ENCODE data around the gene ADPRHL1. TPM values are rescaled to one million over a fixed set of nuclear protein-coding genes. Genes with fewer than 3 reads are reported as not detected.

Gene ADPRHL1
- total RNA-seq, 2 donors from 2014 or later, result 4.6 to 6.2 TPM

DNA sequence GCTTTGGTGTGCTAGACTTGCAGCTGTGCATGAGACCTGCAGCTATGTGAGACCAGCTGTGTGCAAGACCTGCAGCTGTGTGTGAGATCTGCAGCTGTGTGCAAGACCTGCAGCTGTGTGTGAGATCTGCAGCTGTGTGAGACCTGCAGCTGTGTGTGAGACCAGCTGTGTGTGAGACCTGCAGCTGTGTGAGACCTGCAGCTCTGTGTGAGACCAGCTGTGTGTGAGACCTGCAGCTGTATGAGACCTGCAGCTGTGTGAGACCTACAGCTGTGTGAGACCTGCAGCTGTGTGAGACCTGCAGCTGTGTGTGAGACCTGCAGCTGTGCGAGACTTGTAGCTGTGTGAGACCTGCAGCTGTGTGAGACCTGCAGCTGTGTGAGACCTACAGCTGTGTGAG lies 43.9 kb upstream of the ADPRHL1 start:
- Histone ChIP-seq H3K27ac (no peak overlapping the region), H3K4me1 (peaks cover 7% of the 10 kb centered on the region), H3K9me3 (no peaks in the 10 kb centered on the region), H3K4me3 (no peak overlapping the region), H3K36me3 (peaks cover 19% of the 10 kb centered on the region), H3K27me3 (no peaks in the 10 kb centered on the region), H3K9ac (ENCODE audit: low read depth in 2 of 2, low read length in 2 of 2) (no peak overlapping the region)
- intact Hi-C loops (cut with DNase I), result no loop called here
- no peak for DNase-seq
- TF ChIP-seq, protein P1, sequence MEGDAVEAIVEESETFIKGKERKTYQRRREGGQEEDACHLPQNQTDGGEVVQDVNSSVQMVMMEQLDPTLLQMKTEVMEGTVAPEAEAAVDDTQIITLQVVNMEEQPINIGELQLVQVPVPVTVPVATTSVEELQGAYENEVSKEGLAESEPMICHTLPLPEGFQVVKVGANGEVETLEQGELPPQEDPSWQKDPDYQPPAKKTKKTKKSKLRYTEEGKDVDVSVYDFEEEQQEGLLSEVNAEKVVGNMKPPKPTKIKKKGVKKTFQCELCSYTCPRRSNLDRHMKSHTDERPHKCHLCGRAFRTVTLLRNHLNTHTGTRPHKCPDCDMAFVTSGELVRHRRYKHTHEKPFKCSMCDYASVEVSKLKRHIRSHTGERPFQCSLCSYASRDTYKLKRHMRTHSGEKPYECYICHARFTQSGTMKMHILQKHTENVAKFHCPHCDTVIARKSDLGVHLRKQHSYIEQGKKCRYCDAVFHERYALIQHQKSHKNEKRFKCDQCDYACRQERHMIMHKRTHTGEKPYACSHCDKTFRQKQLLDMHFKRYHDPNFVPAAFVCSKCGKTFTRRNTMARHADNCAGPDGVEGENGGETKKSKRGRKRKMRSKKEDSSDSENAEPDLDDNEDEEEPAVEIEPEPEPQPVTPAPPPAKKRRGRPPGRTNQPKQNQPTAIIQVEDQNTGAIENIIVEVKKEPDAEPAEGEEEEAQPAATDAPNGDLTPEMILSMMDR (IDR thresholded peaks at IDR 0.05), result no peak

DNA sequence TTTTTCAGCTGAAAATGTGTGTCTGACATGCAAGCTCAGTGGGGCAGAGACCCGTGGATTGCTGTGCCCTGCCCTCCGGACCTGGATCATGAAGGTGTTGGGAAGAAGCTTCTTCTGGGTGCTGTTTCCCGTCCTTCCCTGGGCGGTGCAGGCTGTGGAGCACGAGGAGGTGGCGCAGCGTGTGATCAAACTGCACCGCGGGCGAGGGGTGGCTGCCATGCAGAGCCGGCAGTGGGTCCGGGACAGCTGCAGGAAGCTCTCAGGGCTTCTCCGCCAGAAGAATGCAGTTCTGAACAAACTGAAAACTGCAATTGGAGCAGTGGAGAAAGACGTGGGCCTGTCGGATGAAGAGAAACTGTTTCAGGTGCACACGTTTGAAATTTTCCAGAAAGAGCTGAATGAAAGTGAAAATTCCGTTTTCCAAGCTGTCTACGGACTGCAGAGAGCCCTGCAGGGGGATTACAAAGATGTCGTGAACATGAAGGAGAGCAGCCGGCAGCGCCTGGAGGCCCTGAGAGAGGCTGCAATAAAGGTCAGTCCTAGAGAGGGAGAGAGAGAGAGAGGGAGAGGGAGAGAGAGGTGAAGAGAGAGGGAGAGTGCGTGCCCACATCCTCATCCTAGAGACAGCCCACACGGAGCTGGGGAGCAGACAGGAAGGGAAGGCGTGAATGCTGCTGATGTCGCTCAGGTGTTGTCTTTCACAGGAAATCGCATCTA lies 42.4 kb upstream of the ADPRHL1 start:
- Histone ChIP-seq H3K27ac (no peak overlapping the region), H3K36me3 (peaks cover 10% of the 10 kb centered on the region), H3K4me1 (peaks cover 10% of the 10 kb centered on the region), H3K9ac (ENCODE audit: low read depth in 2 of 2, low read length in 2 of 2) (no peak overlapping the region), H3K4me3 (no peak overlapping the region), H3K9me3 (no peaks in the 10 kb centered on the region), H3K27me3 (no peaks in the 10 kb centered on the region)
- intact Hi-C loops (cut with DNase I), result no loop called here
- TF ChIP-seq, protein P1 (IDR thresholded peaks at IDR 0.05), result no peak
- DNase-seq, result no peak

DNA sequence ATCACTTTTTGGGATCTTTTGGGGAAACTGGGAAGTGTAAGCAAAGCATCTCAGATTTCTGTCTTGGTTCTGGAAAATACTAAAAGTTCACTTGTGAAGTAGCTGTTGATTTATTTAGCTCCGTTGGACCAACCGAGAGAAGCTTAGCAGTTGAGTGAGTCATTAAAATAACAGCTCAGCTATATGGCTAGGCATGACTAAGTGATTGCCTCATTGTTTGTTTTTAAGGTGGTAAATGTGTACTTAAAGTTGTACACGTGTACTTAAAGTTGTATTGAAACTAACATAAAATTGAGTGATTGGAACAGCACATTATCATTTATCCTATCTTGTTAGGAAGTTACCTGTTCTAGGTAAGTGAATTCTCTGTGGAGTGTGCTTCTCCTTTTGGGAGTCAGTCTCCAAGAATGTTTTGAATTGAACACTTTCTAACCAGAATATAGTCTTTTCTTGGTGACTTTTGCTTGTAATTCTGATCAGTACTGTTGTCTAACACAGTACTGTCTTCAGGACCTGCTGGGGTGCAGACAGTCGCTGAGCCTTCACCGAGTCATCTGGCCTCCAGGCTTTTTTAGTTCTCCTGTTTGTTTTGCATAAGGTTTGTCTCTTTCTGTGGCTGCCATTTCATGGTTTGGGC lies 40.1 kb upstream of the ADPRHL1 start:
- peak overlapping the region; percentile 77 for H3K27ac ChIP-seq
- no peak overlapping the region for H3K9ac ChIP-seq (ENCODE audit: low read depth in 2 of 2, low read length in 2 of 2)
- DNase-seq, result peak; percentile 45
- TF ChIP-seq, protein P1 (IDR thresholded peaks at IDR 0.05), result no peak
- no peaks in the 10 kb centered on the region for H3K9me3 ChIP-seq
- intact Hi-C loops (cut with DNase I), result no loop called here
- H3K4me3 ChIP-seq, result no peak overlapping the region
- H3K36me3 ChIP-seq, result no peaks in the 10 kb centered on the region
- H3K27me3 ChIP-seq, result no peaks in the 10 kb centered on the region
- peaks cover 17% of the 10 kb centered on the region for H3K4me1 ChIP-seq

DNA sequence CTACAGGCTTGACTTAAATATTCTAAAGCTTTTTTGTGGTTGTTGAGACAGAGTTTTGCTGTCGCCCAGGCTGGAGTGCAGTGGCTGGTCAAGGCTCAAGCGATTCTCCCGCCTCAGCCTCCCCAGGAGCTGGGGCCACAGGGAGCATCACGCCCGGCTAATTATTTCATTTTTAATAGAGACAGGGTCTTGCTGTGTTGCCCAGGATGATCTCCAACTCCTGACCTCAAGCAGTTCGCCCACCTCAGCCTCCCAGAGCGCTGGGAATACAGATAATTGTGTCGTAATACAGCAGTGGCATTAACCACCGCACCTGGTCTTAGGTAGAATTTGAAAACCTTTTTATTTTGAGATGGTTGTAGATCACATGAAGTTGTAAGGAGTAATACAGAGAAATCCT lies 38.7 kb upstream of the ADPRHL1 start:
- intact Hi-C loops (cut with DNase I), result no loop called here
- H3K4me3 ChIP-seq, result peak overlapping the region; percentile 90

DNA sequence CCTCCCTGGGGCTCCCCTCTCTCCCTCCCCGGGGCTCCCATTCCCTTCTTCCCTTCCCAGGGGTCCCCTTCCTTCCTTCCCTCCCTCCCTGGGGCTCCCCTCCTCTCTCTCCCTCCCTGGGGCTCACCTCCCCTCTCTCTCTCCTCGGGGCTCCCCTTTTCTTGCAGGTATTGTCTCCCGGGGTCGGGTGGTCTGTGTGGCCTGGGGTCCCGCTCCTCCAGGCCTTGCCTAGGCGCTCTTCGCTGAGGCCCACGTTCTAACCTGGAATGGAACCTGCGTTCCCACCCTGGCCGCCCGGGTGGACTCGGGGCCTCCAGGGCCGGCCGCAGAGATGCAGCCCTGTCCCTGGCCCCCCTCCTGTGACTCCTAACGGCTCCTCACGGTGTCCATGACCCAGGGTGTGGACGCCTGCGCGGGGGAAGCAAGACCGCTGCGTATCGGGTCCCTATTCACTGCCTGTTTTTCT lies 38.2 kb upstream of the ADPRHL1 start:
- peak overlapping the region; percentile 85 to 88 for H3K9ac ChIP-seq (ENCODE audit: low read depth in 2 of 2, low read length in 2 of 2)
- no peaks in the 10 kb centered on the region for H3K27me3 ChIP-seq
- no peaks in the 10 kb centered on the region for H3K36me3 ChIP-seq
- H3K4me3 ChIP-seq, result peak overlapping the region; percentile 90
- intact Hi-C loops (cut with DNase I), result no loop called here
- TF ChIP-seq, protein P1 (IDR thresholded peaks at IDR 0.05), result no peak
- H3K27ac ChIP-seq, result peak overlapping the region; percentile 84
- peaks cover 17% of the 10 kb centered on the region for H3K4me1 ChIP-seq
- no peaks in the 10 kb centered on the region for H3K9me3 ChIP-seq
- peak; percentile 44 for DNase-seq

More for the DNA sequence above, 38.7 kb upstream of the ADPRHL1 start:
- no peaks in the 10 kb centered on the region for H3K9me3 ChIP-seq
- H3K9ac ChIP-seq (ENCODE audit: low read depth in 2 of 2, low read length in 2 of 2), result peak overlapping the region; percentile 16 to 85
- peaks cover 17% of the 10 kb centered on the region for H3K4me1 ChIP-seq
- DNase-seq, result no peak
- H3K36me3 ChIP-seq, result no peaks in the 10 kb centered on the region
- H3K27ac ChIP-seq, result no peak overlapping the region
- no peaks in the 10 kb centered on the region for H3K27me3 ChIP-seq
- TF ChIP-seq, protein P1 (IDR thresholded peaks at IDR 0.05), result no peak

Data from colonic mucosa (tissue), 4 donors.